GM19372 (cell line): ENCODE measurements around the gene ENDOU.

Source experiments
- ATAC-seq: cut with Tn5 transposase; IDR thresholded peaks from one replicate; pipeline ENCODE4 v1.9.1; 2021; ENCODE audit warnings: mild to moderate bottlenecking, low read depth, moderate library complexity; ENCODE audit not compliant: unreplicated experiment

Gene ENDOU

DNA sequence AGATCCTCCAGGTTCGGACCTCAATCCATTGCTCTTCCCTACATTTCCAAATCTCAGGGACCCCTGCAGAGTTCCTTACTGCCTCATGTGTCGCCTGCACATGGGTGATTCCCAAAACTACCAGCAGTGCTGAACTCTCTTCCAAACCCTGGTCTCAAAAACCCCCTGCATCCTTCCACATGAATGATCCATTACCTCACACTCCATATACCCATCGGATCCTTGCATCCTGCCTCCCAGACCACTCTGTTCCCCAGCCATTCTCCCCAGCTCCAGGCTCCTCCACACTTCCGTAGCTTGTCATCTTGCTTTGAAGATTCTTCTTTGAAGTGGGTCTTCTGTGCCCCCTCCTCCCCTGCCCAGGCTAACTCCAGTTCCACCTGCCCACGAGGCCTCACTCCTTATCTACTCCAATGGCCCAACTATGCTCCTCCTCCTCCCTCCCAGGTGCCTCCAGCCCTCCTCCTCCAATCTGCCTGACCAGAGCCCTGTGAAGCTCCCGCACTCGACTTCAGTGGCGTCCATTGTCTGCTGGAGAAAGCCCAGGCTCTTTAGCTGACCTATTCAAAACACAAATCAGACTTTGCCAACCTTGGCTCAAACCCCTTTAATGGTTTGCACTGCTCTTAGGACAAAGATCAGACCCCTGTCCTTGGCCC is 19.6 kb upstream of the ENDOU start:
- ATAC-seq = no peak

DNA sequence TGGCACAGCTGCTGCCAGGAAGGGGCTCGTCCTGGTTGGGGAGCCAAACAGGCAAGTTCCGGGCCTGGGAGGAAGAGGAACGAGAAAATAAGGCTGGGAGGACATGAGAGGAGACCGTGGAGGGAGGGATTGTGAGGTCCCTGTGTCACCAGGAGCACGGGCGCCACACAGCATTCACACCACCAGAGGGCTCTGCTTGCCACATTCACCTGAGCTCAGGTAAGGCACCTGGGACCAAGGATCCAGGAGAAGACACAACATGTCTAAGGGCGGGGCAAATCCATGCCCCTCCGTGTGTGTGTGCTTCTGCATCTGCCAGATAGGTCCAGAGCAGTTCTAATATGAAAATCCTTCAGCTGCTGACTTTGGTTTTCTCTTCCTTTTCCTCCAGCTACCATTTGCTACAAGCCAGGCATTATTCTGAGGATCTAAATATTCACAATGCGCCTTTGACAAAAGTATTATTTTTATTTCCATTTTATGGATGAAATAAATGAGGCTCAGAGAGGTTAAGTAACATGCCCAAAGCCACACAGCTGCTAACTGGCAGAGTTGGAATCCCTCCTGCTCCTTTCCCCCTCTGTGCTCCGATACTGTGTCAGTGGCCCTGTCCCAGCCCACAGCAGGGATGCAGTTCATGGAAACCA is 18.8 kb upstream of the ENDOU start:
- ATAC-seq = no peak

DNA sequence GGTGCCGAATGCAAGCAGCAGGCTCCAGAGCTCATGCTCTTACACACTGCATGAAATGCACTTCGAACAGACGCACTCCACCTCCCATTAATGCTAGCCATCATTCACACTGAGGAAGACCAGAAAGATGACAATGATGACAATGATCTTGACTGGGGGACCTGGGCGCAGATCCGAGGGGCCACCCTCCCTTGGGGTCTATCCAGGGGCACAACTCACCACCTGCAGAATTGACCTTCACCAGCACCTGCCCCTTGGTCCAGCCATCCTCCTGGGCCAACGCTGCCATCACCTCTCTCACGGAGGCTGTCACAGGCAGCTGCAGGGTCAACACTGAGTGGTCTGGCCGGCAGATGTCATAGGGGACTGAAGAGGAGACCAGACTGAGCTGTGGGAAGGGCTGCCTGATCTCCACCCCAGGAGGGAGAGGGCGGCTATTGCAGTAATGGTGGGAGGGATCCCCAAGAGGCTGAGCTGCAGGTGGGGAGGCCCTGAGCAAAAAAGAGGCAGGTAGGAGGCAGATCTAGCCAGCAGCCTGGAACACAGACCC is 18.1 kb upstream of the ENDOU start:
- ATAC-seq = no peak

DNA sequence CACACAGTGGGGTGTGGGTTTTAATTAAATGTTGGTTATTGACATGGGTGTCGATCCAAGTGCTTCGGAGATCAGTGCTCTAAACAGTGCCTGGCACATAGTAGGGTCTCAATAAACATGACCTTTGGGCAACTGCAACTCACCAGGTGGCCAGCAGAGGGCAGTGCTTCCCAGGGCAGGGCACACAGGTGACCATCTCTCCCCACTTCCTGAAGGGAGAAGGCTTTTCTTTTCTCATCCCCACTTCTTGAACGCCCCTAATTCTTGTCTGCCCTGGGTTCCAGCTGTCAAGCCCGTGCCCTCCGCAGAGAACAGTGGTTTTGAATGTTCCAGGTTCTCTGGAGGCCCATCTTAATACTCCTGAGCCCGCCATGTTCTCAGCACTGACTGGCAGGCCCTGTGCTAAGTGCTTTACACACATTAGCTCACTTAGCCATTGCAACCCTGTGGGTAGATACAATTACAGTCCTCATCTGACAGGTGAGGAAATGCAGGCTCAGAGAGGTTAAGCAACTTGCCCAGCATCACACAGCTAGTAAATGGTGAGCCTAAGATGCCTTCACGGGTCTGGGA is 17.0 kb upstream of the ENDOU start:
- no peak for ATAC-seq

DNA sequence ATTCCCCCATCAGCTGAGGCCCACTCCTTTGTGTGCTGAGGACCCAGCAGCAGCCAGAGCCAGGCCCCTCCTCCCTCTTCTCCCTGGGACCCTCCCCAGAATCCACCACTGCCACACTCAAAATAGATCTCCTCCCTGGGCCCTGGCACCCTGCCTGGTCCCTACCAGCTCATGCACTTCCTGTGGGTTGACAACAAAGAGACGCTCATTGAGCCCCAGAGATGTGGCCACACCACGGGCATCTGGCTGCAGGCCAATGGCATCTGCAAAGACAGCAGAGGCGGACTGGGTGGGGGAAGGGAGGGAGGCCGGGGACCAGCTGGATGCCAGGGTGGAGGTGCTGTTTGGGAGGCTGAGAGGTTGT is 16.0 kb upstream of the ENDOU start:
- no peak for ATAC-seq

DNA sequence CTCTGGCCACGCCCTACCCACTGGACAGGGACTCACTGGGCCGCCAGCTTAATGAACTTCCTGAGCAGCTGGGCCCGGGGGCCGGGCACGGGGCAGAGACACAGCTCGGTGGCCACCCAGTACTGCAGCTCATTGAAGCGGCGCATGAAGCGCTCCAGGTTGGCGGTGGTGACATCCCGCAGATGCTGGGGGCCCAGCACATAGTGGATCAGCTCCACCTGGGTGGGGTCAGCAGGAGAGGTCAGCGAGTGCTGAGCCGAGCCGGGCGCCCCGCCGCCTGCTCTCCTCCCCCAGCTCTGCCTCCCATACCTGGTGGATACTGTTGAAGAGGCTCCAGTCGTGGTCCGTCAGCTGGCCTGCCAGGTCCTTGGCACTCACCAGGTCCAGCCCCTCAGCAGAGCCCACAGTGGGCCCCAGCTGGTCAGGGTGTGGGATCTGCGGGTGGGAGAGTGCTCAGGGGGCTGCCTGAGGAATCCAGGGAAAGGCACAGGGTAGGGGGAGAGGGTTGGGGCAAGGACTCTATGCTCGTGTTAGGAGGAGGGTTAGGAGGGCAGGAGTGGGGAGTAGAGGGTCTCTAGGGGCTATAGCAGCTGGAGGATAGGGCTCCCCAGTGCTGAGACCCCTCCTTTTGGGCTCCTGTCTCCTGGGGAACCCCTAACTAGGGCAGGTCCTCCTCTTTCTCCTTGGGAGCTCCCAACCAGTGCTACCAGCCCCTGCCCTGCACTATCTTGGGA is 15.5 kb upstream of the ENDOU start:
- no peak for ATAC-seq

DNA sequence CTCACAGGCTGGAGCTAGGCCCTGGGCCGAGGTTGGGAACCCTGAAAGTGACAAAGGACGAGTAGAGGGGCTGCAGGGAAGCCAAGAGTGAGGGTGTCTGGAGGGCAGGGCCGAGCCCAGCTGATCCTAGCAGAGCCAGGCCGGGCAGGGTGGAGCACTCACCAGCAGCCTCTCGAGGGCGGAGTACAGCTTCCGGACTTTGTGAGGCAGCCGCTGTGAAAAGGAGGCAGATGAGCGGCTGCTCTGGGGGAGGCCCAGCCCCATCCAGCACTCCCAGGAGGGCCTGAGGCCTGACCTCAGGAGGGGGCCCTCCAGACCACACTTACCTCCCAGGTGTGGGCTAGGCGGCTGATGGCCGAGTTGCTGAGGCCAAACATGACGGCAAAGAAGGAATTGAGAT is 14.7 kb upstream of the ENDOU start:
- no peak for ATAC-seq

DNA sequence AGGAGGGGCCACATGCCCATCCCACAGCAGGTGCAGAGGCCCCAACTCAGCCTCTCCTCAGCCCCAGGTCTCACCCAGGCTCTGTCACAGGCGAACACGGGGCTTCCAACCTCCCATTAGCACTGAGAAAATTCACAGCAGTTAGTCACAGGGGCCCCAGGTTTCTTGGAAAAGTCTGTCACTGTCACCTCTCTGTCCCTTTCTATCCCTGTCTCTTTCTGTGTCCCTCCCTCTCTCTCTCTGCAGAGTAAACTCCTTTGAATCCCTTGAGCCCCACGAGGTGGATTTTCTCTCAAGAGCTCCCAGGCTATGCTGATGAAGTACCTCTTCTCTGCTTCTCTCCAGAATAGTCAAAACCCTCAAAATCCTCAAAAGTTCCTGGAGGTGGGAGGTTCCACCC is 14.0 kb upstream of the ENDOU start:
- no peak for ATAC-seq

DNA sequence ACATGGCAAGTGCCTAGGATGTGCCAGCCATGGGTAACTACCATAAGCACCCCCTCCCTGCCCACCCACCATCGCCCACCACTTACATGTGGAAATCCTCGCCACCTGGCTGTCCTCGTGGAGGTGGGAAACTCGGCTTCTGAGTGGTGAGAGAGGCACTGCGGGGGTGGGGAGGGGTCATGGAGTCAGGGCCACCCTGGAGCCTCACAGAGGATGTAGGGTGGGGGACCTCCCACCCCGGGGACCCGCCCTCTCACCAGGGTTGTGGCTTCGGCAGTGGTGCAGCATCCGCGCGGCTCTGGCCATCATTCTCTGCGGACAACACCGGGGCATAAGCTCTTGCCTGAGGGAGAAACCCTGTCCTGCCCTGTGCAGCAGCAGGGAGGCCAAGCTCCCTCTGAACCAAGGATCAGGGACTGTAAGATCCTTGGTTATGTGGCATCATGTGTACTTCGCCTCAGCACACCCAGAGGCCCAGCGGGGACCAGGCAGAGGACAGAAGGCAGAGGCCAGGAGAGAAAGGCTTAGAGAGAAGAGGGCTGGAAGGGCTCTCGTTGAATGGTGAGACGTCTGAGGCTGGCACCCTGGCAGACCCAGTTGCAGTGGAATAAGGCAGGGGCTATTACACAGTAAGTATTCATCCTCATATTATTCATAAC is 12.8 kb upstream of the ENDOU start:
- ATAC-seq = no peak

DNA sequence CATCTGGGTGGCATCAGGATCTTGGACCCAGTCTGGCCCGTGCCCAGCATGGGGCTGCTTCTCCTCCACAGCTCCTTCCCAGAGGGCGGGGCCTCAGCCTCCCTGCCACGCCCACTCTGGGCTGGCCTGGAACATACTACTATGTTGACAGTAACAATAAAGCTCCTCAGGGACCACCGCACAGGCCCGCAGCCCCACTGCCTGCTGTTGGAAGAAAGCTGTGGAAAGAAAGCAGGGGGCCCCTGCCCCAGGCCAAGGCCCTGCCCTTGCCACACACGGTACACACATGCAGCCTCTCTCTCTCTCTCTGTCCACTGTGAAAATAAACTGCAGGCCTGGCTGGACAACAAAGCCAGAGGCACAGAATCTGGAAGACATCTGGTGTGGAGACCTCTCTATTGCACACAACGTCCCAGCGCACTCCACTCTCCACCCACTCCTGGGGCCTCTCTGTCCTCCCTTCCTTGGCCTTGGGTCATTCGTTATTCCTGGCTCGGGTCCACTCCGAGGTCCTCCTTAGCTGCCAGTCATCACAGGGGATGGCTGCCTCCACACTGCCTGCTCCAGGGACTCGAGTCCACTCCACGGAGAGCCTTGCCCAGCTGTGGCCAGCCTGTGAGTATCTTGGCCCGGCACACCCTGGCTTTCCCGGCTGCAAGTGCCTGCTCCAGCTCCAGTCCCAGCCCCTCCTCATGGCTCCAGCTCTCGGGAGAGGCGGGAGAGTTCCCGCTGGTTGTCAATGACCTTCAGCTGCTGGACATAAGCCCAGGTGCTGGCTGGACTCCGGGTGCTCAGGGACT is 11.8 kb upstream of the ENDOU start:
- ATAC-seq = no peak

DNA sequence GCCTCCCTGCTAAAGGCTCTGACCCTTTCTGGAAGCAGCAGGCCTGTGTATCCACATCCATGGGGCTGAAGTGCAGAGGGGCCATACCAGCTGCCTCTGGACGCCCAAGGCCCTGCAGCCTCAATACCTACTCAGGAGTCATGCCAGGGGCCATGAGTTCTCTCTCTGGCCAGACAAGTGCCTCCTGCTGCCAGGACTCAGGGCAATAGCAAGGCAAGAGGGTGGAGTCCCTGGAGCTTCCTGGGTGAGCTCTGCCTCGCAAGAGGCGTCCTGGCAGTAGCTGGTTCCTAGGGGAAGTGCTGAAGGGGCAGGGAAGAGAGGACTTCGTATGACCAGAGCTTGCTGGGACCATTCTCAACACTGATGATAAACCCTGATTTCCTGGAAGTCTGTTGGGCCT is 10.9 kb upstream of the ENDOU start:
- ATAC-seq = no peak

DNA sequence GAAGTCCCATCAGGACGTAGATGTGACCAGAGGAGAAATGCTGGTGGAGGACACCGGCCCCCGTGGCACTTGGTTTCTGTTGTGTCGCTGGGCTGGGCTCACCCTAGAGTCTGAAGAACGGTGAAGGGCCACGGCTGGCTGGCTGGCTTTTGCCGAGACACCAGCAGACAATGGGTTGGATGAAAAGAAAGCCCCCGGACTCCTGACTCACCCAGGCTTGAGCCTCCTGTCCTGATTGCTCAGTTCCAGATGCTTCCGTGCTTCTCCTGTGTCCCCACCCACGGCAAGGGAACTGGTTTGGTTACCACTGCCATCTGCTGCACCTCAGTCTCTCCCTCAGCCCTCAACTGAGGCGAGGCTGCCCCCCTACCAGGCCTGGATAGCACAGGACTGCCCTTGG is 10.4 kb upstream of the ENDOU start:
- no peak for ATAC-seq

DNA sequence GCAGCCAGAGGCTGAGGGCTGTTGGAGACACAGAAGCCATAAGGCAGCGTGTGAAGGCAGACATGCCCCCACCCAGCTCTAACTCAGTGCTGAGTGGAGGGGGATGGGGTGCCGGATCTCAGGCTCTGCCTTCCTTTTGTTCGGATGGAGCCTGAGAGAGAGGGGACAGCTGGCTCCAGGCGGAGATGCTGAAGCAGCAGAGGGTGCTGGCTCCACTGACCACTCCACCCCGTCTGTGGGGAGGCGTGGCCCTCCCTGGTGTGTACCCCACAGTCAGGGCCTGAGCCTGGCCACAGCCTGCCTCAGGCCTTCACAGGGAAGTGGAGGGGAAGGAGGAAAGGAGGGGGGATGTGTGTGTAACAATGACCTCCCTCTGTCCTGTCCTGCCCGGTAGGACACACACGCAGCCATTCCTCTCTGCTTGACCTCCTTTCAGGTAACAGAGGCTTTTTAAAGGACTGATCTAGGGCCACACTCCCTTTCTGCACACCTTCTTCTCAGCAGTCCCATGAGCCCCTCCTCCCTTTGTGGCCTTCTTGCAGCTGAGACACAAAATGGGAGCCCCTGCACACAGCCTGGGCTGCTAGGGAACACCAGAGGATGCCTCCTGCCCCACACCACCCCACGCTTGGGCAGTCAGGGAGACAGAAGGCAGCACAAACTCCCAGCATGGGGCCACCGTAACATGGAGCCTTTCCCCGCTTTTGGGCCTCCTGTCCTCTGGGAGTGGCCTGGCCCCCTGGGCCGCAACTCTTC is 9.6 kb upstream of the ENDOU start:
- no peak for ATAC-seq

DNA sequence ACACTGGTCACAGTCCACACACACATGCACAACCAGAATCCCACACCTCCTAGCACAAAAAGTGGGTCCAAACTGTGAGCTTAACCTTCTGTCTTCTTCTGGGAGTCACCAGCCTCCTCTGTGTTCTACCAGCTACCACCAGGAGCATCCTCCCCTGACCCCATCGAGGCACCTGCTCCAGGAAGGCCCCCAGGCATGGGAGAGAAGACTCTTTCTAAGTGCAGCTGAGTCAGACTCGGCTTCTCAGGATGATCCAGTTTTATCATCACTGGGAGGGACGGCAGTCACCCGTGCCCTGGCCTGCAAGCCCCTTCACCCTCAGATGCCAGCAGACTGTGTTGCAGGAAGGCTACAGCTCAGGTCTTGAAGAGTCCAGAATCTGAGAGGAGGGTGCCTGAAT is 7.9 kb upstream of the ENDOU start:
- no peak for ATAC-seq

DNA sequence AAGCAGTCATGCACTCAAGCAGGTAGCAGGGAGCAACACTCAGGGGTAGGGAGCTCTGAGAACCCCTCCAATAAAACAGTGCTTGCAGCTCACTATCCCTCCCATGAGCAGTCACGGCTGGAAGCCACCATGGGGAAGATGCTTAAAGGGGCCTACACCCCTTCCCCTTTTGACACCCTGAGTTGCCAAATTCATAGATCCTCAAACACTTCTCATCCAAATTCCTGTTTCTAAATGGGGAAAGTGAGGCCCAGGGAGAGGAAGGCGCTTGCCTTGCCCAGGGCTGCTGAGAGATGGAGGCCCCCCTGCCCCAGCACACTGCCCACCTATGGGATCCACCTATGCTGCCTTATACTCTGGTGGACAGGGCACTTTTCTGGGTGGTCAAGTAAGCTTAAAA is 7.2 kb upstream of the ENDOU start:
- no peak for ATAC-seq

DNA sequence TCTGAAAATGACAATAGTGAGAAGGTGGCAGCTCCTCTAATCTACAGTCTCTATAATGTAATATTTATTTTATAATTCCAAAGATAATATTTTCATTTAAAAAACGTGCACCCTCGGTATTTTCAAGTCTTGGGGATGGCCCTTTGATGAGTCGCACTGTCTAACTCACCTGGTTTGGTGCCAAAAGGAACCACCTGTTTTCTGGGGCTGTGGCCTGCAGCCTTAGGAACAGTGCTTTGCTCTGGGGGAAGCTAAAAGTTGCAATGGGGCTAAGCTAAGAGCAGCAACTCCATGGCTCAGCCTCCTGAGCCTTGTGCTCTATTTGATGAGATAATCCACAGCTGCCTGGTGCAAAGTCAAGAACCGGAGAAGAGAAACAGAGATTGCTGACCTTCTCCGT is 6.4 kb upstream of the ENDOU start:
- no peak for ATAC-seq

DNA sequence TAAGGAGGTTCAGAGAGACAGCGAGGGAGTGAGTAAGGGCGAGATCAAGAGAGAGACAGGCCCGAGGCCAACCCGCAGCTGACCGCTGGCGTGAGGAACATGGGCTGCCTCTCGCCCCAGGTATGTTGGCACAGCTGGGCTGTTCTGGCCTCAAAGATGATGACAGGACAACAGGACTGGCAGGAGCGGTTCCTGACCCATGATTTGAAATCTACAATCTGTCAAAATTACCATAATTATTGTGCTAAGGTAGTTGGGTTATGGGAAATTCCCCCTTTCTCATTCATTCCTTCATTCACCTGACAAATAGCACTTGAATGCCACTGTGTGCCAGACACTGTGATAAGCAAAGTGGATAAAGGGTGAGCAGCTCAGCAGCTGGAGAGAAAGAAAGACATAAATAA is 5.1 kb upstream of the ENDOU start:
- no peak for ATAC-seq

DNA sequence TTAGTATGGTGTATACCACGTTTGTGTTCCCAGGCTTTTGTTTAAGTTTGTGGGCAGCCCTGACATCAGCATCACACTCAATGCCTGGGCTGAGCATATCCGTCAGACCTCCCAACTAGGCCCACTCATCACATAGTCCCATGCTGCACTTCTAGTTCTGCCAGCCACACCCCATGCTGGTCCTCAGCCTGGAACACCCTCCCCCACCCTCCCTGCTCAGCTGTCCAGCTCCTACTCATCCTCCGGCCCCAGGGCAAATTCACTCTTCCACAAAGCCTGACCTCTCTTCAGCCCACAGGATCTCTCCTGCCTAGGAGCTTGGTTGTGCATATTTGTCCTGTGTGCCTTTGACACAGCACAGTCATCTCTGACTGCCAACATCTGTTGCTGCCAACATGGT is 3.9 kb upstream of the ENDOU start:
- ATAC-seq = no peak

DNA sequence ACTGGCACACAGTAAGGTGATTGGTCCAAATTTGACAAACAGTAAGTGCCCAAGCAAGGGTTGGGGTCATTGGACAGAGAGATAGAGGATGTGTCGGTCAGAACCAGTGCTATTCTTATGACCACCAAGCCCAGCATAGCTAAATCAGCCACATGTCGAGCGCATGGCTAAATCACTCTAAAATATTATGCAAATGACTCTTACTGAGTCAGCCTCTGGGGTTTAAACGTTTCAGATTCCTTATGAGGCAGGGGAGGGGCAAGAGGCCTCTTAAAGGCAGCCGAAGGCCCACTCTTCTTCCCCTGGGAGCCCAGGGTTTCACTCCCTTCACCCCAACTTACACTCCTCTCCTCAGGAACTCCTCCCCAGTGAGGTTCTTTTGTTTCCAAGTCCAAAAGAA is 603 bp upstream of the ENDOU start:
- peak; percentile 71 for ATAC-seq
